NB4 (cell line): ENCODE measurements around the gene GNG2.

Experiments
- CTCF ChIP-seq: IDR thresholded peaks from one replicate; pipeline ENCODE4 v1.5.1; 2012; ENCODE audit warnings: low read depth, low read length
- MYC ChIP-seq: IDR thresholded peaks from 2 replicates; pipeline ENCODE4 v1.6.1; 2011; ENCODE audit warnings: low read depth, low read length
- POLR2A ChIP-seq: IDR thresholded peaks from 2 replicates; pipeline ENCODE4 v1.6.1; 2011; ENCODE audit warnings: mild to moderate bottlenecking; ENCODE audit not compliant: insufficient read length; ENCODE audit errors: extremely low read depth
- TF ChIP-seq, protein P1 (sequence below): IDR thresholded peaks from 2 replicates; pipeline ENCODE4 v1.6.1; 2011; ENCODE audit warnings: low read depth, low read length

- TF ChIP-seq CTCF = no peak
- TF ChIP-seq POLR2A = no peak
- TF ChIP-seq, protein P1, sequence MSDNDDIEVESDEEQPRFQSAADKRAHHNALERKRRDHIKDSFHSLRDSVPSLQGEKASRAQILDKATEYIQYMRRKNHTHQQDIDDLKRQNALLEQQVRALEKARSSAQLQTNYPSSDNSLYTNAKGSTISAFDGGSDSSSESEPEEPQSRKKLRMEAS = no peak
- no peak for TF ChIP-seq MYC
Measured at GRCh38 chr14:52005625-52006024, 145.2 kb downstream of the GNG2 start.
